ENCODE results near the gene CHRNA4. TPM values are rescaled to one million over a fixed set of nuclear protein-coding genes. Genes with fewer than 3 reads are reported as not detected.

Gene CHRNA4
- not detected for total RNA-seq
- polyA plus RNA-seq (2013, experiment 1 of 2), result not detected
- polyA plus RNA-seq (2013, experiment 2 of 2), result 0.03 TPM
- 0 to 0.24 (median 0) reads per million in 172 experiments for total RNA-seq

- peaks cover 0 to 41% of the 10 kb centered on the region in 2 experiments for H3K9me3 ChIP-seq (ENCODE audit: control insufficient read depth in 1 of 2, insufficient read depth in 1 of 2, low read length in 2 of 2)
- Mint-ChIP-seq H3K9me3 (no peaks in the 10 kb centered on the region), H3K27ac (no peak within 1 kb of the TSS), H3K4me3 (no peak within 1 kb of the TSS), H3K36me3 (ENCODE audit: low read depth) (no peaks in the 10 kb centered on the region), H3K27me3 (peaks cover 28% of the 10 kb centered on the region), H3K4me1 (ENCODE audit: low read depth) (no peaks in the 10 kb centered on the region)
- DNase-seq, result no peak
- ChIA-PET POLR2A (no interaction called here), CTCF (no interaction called here)
- TF ChIP-seq, protein P1, sequence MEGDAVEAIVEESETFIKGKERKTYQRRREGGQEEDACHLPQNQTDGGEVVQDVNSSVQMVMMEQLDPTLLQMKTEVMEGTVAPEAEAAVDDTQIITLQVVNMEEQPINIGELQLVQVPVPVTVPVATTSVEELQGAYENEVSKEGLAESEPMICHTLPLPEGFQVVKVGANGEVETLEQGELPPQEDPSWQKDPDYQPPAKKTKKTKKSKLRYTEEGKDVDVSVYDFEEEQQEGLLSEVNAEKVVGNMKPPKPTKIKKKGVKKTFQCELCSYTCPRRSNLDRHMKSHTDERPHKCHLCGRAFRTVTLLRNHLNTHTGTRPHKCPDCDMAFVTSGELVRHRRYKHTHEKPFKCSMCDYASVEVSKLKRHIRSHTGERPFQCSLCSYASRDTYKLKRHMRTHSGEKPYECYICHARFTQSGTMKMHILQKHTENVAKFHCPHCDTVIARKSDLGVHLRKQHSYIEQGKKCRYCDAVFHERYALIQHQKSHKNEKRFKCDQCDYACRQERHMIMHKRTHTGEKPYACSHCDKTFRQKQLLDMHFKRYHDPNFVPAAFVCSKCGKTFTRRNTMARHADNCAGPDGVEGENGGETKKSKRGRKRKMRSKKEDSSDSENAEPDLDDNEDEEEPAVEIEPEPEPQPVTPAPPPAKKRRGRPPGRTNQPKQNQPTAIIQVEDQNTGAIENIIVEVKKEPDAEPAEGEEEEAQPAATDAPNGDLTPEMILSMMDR (IDR thresholded peaks at IDR 0.05), result no peak
- intact Hi-C loops (cut with DNase I, micrococcal nuclease), result no loop called here
- peaks cover 6% of the 10 kb centered on the region for H3K4me1 ChIP-seq (ENCODE audit: insufficient read depth, low read length)
- no peaks in the 10 kb centered on the region for H3K36me3 ChIP-seq (ENCODE audit: insufficient read depth, low read length)
- H3K27me3 ChIP-seq (ENCODE audit: control insufficient read depth in 1 of 2, insufficient read depth in 2 of 2, low read length in 2 of 2), result peaks cover 35 to 45% of the 10 kb centered on the region in 2 experiments
- ATAC-seq (ENCODE audit: poor library complexity), result no peak
- H3K27ac ChIP-seq (ENCODE audit: low read depth in 1 of 2, low read length in 2 of 2), result no peak within 1 kb of the TSS
- H3K4me3 ChIP-seq (ENCODE audit: low read length), result no peak within 1 kb of the TSS
Observed at GRCh38 chr20:63360850-63361518, at the start of gene CHRNA4. Gene CHRNA4 (minus strand): TSS chr20:63361349. CDS start chr20:63361165, 184 bp downstream.

GRCh38 chr20:63409834-63410435 lies 48.8 kb upstream of the CHRNA4 start:
- ChIA-PET POLR2A (no interaction called here), CTCF (no interaction called here)
- H3K27me3 ChIP-seq (ENCODE audit: control insufficient read depth in 1 of 2, insufficient read depth in 2 of 2, low read length in 2 of 2), result peaks cover 0 to 2% of the 10 kb centered on the region in 2 experiments
- Mint-ChIP-seq H3K4me3 (no peak overlapping the region), H3K4me1 (ENCODE audit: low read depth) (no peaks in the 10 kb centered on the region), H3K9me3 (no peaks in the 10 kb centered on the region), H3K36me3 (ENCODE audit: low read depth) (no peaks in the 10 kb centered on the region), H3K27ac (no peak overlapping the region), H3K27me3 (peaks cover 5% of the 10 kb centered on the region)
- H3K36me3 ChIP-seq (ENCODE audit: insufficient read depth, low read length), result no peaks in the 10 kb centered on the region
- H3K9me3 ChIP-seq (ENCODE audit: control insufficient read depth in 1 of 2, insufficient read depth in 1 of 2, low read length in 2 of 2), result peaks cover 0 to 23% of the 10 kb centered on the region in 2 experiments
- H3K27ac ChIP-seq (ENCODE audit: low read depth in 1 of 2, low read length in 2 of 2), result no peak overlapping the region
- intact Hi-C loops (cut with DNase I, micrococcal nuclease), result no loop called here
- H3K4me1 ChIP-seq (ENCODE audit: insufficient read depth, low read length), result peaks cover 15% of the 10 kb centered on the region
- TF ChIP-seq, protein P1 (IDR thresholded peaks at IDR 0.05), result no peak
- H3K4me3 ChIP-seq (ENCODE audit: low read length), result no peak overlapping the region
- ATAC-seq (ENCODE audit: poor library complexity) (no peak), DNase-seq (no peak)

DNA sequence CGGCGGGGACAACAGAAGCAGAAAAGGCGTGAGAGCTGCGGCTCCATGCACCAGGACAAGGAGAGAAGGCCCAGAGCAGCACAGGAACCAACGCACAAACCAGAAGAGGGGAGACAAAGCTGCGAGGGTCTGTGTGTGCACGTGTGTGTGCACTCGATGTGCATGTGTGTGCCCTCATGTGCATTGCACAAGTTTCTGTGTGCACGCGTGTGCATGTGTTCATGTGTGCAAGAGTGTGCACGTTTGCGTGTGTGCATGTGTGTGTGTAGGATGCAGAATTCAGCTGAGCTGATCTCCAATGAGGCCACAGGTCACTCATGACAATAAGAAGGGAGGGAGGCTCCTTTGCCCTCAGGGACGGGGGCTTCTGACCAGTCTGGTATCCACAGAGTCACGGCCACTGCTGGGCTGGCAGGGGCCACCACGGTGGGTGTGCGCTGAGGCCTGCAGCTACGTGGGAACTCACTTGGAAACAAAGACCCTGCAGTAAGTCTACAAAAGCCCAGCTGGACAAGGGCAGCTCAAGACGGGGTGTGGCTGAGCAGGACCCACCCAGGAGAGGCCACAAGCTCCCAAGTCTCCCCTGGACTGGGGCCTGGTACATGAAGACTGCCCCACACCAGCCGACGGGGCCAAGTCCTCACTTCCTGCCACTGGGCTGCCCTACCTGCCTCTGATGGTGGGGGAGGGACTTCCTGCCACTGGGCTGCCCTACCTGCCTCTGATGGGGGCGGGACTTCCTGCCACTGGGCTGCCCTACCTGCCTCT lies 48.1 kb upstream of the CHRNA4 start:
- Histone ChIP-seq H3K4me1 (ENCODE audit: insufficient read depth, low read length) (peaks cover 15% of the 10 kb centered on the region), H3K27ac (ENCODE audit: low read depth in 1 of 2, low read length in 2 of 2) (no peak overlapping the region), H3K36me3 (ENCODE audit: insufficient read depth, low read length) (no peaks in the 10 kb centered on the region), H3K9me3 (ENCODE audit: control insufficient read depth in 1 of 2, insufficient read depth in 1 of 2, low read length in 2 of 2) (peaks cover 0 to 22% of the 10 kb centered on the region in 2 experiments), H3K27me3 (ENCODE audit: control insufficient read depth in 1 of 2, insufficient read depth in 2 of 2, low read length in 2 of 2) (peaks cover 0 to 2% of the 10 kb centered on the region in 2 experiments), H3K4me3 (ENCODE audit: low read length) (no peak overlapping the region)
- TF ChIP-seq, protein P1 (IDR thresholded peaks at IDR 0.05), result no peak
- no peaks in the 10 kb centered on the region for H3K36me3 Mint-ChIP-seq (ENCODE audit: low read depth)
- H3K4me3 Mint-ChIP-seq, result no peak overlapping the region
- DNase-seq (peak in 3 of 14 experiments; percentile 19 to 47 (median 40)), ATAC-seq (ENCODE audit: poor library complexity) (no peak)
- CTCF ChIA-PET, result no interaction called here
- H3K9me3 Mint-ChIP-seq, result no peaks in the 10 kb centered on the region
- H3K27ac Mint-ChIP-seq, result no peak overlapping the region
- no peaks in the 10 kb centered on the region for H3K4me1 Mint-ChIP-seq (ENCODE audit: low read depth)
- intact Hi-C loops (cut with DNase I, micrococcal nuclease), result no loop called here
- peaks cover 5% of the 10 kb centered on the region for H3K27me3 Mint-ChIP-seq
- POLR2A ChIA-PET, result no interaction called here
